Inflammatory macrophage treated with lipopolysaccharide for 4 hours (primary cell): Measurements from ENCODE around the gene GARIN5A.
"Not testable (repeated sequence)": the region's sequence is repeated elsewhere in the genome, so short reads cannot be mapped to it uniquely, and the experiment has no call there.

Experiments
- DNase-seq: peaks from one replicate; pipeline ENCODE4 v3.0.0-alpha.2; 2020

The GARIN5A gene

DNA sequence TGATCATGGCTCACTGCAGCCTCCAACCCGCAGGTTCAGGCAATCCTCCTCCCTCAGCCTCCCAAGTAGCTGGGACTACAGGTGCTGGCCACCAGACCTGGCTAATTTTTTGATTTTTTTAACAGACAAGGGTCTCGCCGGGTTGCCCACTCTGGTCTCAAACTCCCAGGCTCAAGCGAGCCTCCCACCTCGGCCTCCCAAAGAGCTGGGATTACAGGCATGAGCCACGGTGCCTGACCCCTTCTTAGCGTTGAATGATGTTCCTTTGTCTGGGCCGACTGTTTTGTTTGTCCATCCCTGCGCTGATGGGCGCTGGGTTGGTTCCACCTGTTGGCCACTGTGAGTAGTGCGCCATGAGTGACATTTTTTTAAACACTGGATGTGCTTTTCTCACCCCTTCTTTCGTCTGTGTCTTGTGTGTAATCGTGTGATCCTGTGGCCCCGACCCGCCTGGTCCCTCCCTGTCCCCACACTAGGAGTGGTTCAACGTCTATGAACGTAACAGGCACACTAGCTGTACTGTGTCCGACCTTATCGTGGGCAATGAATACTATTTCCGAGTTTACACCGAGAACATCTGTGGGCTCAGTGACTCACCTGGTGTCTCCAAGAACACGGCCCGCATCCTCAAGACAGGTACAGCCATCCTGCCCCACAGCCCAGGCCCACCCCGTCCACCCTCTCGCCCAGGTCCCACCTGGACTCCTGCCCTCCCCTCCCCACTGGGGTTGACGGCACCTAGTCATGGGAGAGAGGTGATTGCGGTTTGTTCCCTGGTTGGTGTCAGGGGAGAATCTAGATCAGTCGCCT is 15.4 kb downstream of the GARIN5A start:
- DNase-seq: peak; percentile 63

DNA sequence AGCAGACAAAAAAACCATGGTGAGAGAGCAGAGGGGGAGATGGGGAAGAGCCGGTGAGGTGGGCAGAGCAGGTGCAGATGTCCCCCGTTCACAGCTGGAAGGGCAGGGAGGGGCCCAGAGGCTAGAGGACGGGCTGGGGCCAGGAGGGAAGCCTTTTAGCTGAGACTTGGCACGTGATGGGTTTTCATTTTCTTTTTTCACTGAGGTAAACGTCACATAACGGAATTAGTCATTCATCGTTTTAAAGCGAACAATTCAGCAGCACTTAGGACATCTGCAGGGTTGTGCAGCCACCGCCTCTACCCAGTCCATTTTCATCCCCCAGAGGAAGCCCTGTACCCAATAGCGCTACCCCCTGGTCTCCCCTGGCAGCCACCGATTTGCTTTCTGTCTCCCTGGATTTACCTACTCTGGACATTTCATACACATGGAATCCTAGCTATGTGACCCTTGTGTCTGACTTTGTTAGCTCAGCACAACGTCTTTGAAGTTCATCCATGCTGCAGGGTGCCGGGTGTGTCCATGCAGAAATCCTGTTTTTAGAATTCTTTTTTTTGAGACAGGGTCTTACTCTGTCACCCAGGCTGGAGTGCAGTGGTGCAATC is 16.4 kb downstream of the GARIN5A start:
- DNase-seq: no peak

DNA sequence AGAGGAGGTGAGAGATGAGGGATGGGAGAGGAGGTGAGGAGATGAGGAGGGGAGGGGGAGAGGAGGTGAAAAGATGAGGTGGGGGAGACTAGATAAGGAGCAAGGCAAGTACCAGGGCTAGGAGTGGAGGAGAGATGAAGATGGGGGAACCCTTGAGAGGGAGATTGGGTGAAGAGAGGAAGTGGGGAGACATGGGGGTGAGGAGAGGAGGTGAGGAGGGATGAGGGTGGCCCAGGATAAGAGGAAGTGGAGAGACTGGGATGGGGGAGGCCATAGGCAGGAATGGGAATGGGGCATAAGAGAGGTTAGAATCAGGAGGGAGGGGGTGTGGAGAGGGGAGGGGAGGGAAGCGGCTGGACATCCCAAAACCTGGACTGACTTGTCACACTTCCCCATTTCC is 17.0 kb downstream of the GARIN5A start:
- DNase-seq: no peak

DNA sequence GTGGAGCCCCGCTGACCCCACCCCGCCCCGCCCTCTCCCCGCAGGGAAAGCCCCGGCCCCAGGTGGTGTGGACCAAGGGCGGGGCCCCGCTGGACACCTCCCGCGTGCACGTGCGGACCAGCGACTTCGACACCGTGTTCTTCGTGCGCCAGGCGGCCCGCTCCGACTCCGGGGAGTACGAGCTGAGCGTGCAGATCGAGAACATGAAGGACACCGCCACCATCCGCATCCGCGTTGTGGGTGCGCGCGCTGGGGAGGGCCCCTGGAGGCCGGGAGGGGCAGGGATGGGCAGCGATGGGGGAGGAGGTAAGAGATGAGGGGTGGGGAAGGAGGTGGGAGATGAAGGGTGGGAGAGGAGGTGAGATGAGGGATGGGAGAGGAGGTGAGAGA is 17.6 kb downstream of the GARIN5A start:
- no peak for DNase-seq

DNA sequence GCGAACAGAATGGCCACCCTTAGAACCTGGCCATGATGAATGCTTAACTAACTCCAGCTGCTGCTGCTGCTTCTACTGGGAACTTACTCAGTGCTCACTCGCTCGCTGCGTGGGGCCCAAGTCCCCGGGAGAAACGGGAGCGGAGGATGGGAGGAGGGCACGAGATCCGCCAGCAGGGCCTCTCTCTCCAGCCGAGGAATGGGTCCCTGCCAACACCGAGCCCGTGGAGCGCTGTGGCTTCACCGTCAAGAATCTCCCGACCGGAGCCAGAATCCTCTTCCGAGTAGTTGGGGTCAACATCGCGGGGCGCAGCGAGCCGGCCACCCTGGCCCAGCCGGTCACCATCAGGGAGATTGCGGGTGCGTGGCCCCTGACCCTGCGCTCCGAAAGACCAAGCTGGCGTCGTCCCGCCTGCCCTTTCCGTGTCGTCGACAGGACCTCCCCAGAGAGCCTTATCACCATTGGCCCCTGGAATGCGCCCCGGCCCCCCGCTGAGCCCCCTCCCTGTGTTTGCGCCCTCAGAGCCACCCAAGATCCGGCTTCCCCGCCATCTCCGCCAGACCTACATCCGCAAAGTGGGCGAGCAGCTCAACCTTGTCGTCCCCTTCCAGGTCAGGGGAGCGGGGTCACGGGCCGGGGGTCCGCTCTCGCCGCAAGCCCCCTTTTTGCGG is 18.1 kb downstream of the GARIN5A start:
- no peak for DNase-seq

DNA sequence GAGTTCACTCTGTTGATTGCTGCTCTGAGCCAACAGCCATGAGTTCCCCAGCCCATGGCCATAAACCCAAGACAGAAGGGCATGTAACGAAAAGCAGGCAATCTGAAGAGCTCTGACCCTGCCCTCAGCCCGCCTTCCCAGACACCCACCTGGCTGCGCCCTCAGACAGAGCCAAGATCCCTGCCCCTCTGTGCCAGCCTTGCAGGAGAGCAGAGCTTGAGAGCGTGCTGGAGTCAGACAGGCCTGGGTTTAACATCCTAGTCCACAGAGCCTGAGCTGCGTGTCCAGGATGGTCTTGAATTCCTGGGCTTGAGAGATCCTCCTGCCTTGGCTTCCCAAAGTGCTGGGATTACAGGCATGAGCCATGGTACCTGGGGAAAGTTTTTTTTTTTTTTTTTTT is 19.3 kb downstream of the GARIN5A start:
- no peak for DNase-seq

DNA sequence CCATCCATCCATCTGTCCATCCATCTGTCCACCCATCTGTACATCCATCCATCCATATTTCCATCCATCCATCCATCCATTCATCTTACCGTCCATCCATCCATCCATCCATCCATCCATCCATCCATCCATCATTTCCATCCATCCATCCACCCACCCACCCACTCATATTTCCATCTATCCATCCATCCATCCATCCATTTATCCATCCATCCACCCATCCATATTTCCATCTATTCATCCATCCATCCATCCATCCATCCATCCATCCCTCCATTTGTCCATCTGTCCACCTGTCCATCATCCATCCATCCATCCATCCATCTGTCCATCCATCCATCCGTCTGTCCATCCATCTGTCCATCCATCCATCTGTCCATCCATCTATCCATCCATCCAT is 20.7 kb downstream of the GARIN5A start:
- no peak for DNase-seq

DNA sequence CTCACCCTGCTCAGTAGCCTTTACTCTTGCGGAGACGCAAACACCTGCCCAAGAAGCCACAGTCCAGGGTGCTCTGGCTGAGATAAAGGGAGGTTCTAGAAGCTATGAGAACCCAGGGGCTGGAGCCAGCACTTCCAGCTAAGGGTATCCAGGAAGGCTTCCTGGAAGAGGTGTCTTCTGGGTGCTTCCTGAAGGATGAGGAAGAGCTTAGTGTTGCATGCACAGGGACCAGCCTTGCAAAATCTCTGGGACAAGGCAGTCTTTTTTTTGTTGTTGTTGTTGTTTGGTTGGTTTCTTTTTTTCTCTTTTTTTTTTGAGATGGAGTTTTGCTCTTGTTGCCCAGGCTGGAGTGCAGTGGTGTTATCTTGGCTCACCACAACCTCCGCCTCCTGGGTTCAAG is 23.4 kb downstream of the GARIN5A start:
- no peak for DNase-seq

DNA sequence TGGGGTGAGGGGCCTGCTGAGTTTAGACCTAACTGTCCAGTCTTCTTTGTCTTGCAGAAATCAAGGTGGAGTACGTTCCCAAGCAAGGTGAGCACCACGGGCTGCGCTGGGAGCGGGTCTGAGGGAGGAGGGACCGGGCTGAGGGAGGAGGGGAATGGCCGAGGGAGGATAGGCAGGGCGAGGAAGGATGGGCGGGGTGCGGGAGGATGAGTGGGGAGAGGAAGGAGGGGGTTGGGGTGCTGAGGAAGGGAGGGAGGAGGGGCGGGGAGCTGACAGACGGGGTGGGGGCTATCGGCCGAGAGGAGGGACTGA is 25.5 kb downstream of the GARIN5A start:
- no peak for DNase-seq

DNA sequence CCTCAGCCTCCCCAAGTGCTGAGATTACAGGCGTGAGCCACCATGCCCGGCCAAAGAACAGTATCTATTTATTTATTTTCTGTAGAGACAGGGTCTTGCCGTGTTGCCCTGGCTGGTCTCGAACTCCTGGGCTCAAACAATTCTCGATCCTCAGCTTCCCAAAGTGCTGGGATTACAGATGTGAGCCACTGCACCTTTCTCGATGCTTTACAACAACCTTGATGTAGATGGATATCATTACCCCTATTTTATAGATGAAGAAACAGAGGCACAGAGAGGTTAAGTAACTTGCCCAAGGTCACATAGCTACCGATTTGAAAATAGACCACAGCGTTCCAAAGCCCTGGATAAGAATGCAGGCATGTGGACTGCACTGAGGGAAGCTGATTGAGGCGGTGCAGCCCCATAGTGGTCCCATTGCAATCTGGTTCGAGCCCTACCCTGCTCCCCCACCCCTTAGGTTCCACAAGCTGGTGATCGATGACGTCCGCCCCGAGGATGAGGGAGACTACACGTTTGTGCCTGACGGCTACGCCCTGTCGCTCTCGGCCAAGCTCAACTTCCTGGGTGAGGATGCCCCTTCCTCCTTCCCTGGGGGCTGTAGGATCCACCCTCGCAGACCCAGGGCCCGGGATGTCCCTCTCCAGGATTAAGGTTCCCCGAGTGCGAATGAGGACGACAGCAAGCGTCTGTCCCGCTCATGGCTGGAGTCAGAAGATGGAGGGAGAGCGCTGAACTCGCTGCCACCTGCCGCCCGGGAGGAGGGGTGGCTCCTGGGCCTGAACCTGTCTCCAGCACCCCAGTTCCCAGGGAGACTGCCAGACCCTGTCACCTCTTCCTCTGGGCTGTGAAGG is 26.1 kb downstream of the GARIN5A start:
- DNase-seq: no peak

DNA sequence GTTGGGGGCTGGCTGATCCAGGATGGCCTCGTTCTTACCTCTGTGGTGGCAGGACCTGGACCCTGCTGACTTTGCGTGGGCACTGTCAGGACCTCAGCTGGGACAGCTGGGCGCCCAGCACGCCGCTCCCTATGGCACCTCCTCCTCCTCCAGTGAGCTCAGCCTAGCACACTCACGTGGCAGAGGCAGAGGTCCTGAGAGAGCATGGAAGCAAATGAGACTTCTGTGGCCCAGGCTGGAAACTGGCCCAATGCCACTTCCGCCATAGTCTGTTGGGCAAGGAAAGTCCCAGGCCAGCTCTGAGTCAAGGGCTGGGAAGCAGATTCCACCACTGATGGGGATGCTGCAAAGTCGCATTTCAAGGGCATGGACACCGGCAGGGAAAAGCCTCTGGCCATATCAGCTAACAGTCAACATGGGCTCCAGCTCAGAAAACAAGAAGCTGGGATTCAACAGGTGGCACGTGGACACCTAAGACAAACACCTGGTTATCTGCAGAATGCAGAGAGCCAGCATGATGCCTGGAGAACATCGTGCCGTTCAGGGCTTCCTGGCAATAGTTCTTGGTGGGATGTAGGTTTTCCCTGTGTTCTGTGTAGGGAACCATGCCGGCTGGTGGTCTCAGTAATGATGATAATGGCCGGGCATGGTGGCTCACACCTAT is 27.3 kb downstream of the GARIN5A start:
- DNase-seq: no peak

DNA sequence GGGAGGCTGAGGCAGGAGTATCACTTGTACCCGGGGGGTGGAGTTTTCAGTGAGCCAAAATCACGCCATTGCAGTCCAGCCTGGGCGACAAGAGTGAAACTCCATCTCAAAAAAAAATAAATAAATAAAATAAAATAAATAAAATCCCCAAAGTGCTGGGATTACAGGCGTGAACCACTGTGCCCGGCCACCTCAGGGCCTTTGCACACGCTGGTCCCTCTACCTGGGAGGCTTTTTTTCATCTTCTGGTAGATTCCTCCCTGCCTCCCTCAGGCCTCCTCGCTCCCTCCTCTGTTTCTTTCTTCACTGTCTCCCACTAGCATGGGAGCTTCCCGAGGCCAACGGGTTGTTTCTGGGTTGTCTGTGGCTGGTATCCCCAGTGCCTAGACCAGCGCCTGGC is 28.9 kb downstream of the GARIN5A start:
- DNase-seq: no peak

DNA sequence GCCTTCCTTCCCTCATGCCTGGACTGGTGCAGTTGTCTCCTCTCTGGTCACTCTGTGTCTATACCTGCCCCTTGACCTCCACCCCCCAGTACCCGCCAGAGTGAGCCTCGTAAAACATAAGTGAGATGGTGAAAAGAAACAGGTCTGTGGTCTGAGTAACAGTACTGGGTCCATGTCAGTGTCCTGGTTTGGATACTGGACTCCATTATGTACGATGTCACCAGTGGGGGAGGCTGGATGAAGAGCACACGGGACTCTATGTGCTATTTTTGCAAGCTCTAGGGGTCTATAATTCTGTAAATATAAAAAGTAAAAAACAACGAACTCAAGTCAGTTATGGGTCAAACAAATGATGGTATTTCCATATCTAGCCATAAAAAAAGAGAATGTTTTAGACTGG is 29.6 kb downstream of the GARIN5A start:
- no peak for DNase-seq

DNA sequence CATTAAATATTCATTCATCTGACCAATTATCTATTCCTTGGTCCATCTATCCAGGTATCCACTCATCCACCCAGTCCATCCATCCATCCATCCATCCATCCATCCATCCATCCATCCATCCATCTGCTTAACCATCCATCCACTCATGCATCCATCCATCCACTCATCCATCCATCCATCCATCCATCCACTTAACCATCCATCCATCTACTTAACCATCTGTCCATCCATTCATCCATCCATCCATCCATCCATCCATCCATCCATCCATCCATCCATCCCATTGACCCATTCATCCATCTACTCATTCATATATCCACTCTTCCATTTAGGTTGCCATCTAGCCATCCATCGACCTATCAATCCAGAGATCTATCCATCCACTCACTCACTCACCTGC is 32.6 kb downstream of the GARIN5A start:
- DNase-seq: no peak

DNA sequence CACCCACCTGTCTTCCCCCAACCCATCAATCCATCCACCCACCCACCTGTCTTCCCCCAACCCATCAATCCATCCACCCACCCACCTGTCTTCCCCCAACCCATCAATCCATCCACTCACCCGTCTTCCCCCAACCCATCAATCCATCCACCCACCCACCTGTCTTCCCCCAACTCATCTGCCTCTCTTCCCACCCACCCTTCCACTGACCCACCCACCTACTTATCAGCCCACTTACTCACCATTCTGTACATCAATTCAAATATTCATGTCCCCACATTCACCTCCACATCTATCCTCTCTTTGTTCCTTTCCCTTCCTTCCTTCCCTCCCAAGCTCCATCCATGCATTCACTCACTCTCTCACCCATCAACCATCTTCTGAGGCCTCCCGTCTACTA is 37.5 kb downstream of the GARIN5A start:
- DNase-seq: not testable (repeated sequence)

DNA sequence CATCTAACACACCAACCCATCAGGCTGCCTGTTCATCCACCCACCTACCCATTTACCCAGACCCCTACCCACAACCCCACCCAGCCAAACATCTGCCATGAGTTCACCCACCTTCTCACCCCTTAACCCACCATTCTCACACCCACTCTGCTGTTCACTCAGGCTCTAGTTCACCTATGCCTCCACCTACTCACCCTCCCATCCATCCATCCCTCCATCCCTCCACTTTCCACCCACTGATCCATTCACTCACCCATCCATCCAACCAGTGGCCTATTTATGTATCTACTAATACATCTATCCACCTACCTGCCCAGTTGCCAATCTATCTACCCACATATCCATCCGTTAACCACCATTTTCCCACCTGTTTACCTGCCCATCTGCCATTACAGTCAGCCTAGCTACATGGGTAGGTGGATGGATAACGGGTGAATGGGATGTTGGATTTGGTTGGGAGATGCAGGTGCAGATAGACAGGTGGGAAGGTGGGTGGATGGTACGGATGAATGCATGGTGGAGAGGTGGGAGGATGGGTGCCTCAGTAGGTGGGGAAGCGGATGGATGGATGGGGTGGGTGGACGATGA is 38.7 kb downstream of the GARIN5A start:
- DNase-seq: no peak

DNA sequence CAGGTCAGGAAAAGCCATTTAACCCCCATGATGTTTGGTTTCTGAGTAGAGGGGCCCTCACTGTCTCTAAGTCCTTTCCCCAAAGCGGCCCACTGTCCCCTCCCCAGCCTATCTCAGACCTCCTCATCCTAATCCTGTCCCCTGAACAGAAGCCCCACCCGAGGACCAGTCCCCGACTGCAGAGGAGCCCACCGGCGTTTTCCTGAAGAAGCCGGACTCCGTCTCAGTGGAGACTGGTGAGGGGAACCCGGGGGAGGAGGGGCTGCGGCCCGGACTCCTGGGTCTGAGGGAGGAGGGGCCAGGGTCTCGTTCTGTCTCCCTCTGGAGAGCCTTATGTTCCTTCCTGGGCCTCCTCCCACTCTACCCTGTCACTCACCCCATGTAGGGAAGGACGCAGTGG is 41.0 kb downstream of the GARIN5A start:
- DNase-seq: no peak

DNA sequence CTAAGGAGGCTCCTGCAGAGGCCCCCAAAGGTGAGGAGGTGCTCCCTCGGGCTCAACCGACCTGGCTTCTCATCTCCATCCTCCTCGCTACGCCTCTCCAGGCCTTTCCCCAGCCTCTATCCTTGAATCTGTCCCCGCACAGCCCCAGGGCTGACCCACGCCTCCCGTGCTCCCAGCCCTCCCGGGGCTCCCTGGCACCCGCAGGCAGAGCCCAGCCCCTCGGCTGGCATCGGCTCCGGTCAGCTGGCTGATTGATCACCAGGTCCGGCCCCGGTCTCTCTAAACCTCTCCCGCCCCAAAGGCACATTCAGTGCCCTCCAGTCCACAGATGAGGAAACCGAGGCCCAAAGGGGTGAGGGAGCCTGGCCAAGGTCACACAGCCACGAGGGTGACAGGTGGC is 41.4 kb downstream of the GARIN5A start:
- DNase-seq: no peak

DNA sequence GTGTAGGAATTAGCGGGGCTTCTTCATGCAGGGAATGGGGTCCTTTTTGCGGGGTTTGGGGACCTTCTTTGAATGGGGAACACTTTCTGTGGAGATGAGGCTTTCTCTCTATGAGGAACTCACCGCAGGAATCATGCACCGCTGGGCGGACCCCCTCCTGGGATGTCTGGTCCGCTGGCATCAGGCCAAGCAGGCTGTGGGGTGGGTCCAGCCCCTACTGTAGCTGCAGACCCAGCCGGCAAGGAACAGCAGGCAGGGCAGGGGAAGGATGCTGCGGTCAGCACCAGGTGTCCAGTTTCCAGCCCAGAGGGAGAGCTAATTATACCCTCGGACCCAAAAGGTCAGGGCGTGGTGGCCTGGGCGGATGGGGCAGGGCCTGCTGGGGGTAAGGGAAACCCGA is 42.1 kb downstream of the GARIN5A start:
- no peak for DNase-seq

DNA sequence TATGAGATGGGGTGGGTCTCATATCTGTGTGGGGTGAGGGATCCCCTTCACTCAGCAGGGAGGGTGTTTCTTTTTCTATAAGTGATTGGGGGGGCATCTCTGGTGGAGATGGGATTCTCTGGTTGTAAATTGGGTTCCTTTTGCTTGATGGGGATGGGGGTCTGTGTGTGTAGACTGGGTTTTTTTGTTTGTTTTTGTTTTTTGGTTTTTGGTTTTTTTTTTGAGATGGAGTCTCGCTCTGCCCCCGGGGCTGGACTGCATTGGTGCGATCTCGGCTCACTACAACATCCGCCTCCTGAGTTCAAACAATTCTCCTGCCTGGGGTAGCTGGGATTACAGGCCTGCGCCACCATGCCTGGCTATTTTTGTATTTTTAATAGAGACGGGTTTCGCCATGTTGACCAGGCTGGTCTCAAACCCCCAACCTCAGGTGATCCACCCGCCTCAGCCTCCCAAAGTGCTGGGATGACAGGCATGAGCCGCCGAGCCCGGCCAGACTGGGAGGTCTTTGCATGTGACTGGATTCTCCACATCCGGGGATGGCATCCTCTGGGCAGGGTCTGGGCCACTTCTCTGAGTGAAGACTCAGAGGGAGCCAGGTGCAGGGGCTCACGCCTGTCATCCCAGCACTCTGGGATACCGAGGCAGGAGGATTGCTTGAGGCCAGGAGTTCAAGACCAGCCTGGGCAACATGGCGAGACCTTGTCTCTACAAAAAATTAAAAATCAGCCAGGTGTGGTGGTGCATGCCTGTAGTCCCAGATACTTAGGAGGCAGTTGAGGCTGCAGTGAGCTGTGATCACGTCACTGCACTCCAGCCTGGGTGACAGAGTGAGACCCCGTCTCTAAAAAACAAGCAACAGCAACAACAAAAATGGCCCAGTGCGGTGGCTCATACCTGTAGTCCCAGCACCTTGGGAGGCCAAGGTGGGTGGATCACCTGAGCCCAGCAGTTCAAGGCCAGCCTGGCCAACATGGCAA is 43.2 kb downstream of the GARIN5A start:
- DNase-seq: no peak
